HEK293 (cell line): ENCODE results near the gene SPIRE2.

ENCODE experiments used
- CTCF ChIA-PET: fragments of 350-600 bp; formaldehyde crosslinking; extraction: SDS; loops from one replicate; lab custom pipeline; 2021; ENCODE audit warnings: antibody characterized with exemption; lab: Yijun Ruan, JAX
- POLR2A ChIA-PET: fragments of 300-600 bp; formaldehyde crosslinking; extraction: SDS; loops from one replicate; lab custom pipeline; 2020; ENCODE audit warnings: antibody characterized with exemption, inconsistent platforms; lab: Yijun Ruan, JAX
- H3K27ac ChIP-seq: fragments of 200-500 bp; sonication (Bioruptor generic); 2 replicates; pipeline ENCODE4 v1.5.1; 2014; ENCODE audit warnings: low read depth, low read length, control low read depth, inconsistent platforms; ENCODE audit errors: extremely low read depth
- H3K36me3 ChIP-seq, 2 experiments: fragments of 200-500 bp in 1 of 2; sonication (Bioruptor generic) in 1 of 2; 1 replicate in 1 of 2; 2 replicates in 1 of 2; pipeline ENCODE4 v1.5.1; 2014 to 2017; ENCODE audit warnings: inconsistent platforms in 2 of 2, low read length in 2 of 2; ENCODE audit not compliant: control insufficient read depth in 2 of 2, insufficient read depth in 1 of 2
- H3K4me1 ChIP-seq: fragments of 200-500 bp; sonication (Bioruptor generic); 2 replicates; pipeline ENCODE4 v1.5.1; 2014; ENCODE audit warnings: mild to moderate bottlenecking, low read length, inconsistent platforms; ENCODE audit not compliant: control insufficient read depth, insufficient read depth
- H3K4me3 ChIP-seq: 2 replicates; pipeline ENCODE4 v1.5.1; 2011; ENCODE audit warnings: low read depth, mild to moderate bottlenecking, control low read depth, low read length, moderate library complexity
- H3K9me3 ChIP-seq: fragments of 200-500 bp; sonication (Bioruptor generic); 2 replicates; pipeline ENCODE4 v1.5.1; 2014; ENCODE audit warnings: low read depth, low read length, inconsistent platforms; ENCODE audit not compliant: control insufficient read depth, insufficient read depth
- EGR2 ChIP-seq: fragments of 450-650 bp; formaldehyde crosslinking; IDR thresholded peaks from 2 replicates; pipeline ENCODE4 v1.5.1; 2016; ENCODE audit warnings: low read depth, missing biosample characterization, missing genetic modification characterization
- FEZF1 ChIP-seq: fragments of 450-650 bp; formaldehyde crosslinking; IDR thresholded peaks from 2 replicates; pipeline ENCODE4 v1.5.1; 2016; ENCODE audit warnings: missing biosample characterization, missing genetic modification characterization
- GLI4 ChIP-seq: fragments of 450-650 bp; formaldehyde crosslinking; IDR thresholded peaks from 2 replicates; pipeline ENCODE4 v1.5.1; 2016; ENCODE audit warnings: missing biosample characterization, missing genetic modification characterization
- HOXC10 ChIP-seq: sonication (generic); formaldehyde crosslinking; IDR thresholded peaks from 2 replicates; pipeline ENCODE4 v1.8.1; 2023; ENCODE audit warnings: mild to moderate bottlenecking, missing genetic modification reagents
- IKZF3 ChIP-seq: fragments of 450-650 bp; IDR thresholded peaks from 2 replicates; pipeline ENCODE4 v1.5.0; 2018; ENCODE audit warnings: missing biosample characterization, mild to moderate bottlenecking, missing genetic modification characterization, moderate library complexity
- KLF10 ChIP-seq: fragments of 450-650 bp; IDR thresholded peaks from 2 replicates; pipeline ENCODE4 v1.5.1; 2018; ENCODE audit warnings: missing biosample characterization, mild to moderate bottlenecking, missing genetic modification characterization
- REPIN1 ChIP-seq: fragments of 450-650 bp; formaldehyde crosslinking; IDR thresholded peaks from 2 replicates; pipeline ENCODE4 v1.5.1; 2017; ENCODE audit warnings: missing biosample characterization, missing genetic modification characterization, low read depth
- ZIC2 ChIP-seq: fragments of 450-650 bp; formaldehyde crosslinking; IDR thresholded peaks from 2 replicates; pipeline ENCODE4 v1.5.1; 2016; ENCODE audit warnings: missing biosample characterization, missing genetic modification characterization
- ZNF140 ChIP-seq: fragments of 450-650 bp; formaldehyde crosslinking; IDR thresholded peaks from 2 replicates; pipeline ENCODE4 v1.5.1; 2016; ENCODE audit warnings: missing biosample characterization, missing genetic modification characterization
- ZNF174 ChIP-seq: fragments of 450-650 bp; formaldehyde crosslinking; IDR thresholded peaks from 2 replicates; pipeline ENCODE4 v1.5.0; 2017; ENCODE audit warnings: missing biosample characterization, mild to moderate bottlenecking, missing genetic modification characterization
- ZNF175 ChIP-seq: fragments of 450-650 bp; formaldehyde crosslinking; IDR thresholded peaks from 2 replicates; pipeline ENCODE4 v1.5.1; 2016; ENCODE audit warnings: missing biosample characterization, missing genetic modification characterization
- ZNF184 ChIP-seq: fragments of 450-650 bp; IDR thresholded peaks from 2 replicates; pipeline ENCODE4 v1.5.1; 2018; ENCODE audit warnings: missing biosample characterization, mild to moderate bottlenecking, missing genetic modification characterization
- ZNF202 ChIP-seq: fragments of 450-650 bp; formaldehyde crosslinking; IDR thresholded peaks from 2 replicates; pipeline ENCODE4 v1.5.1; 2016; ENCODE audit warnings: missing biosample characterization, missing genetic modification characterization, borderline replicate concordance
- ZNF23 ChIP-seq: fragments of 450-650 bp; formaldehyde crosslinking; IDR thresholded peaks from 2 replicates; pipeline ENCODE4 v1.5.1; 2016; ENCODE audit warnings: missing biosample characterization, missing genetic modification characterization, borderline replicate concordance
- ZNF274 ChIP-seq, 2 experiments: fragments of 200-500 bp in 1 of 2; fragments of 450-650 bp in 1 of 2; sonication (Bioruptor generic) in 1 of 2; formaldehyde crosslinking in 1 of 2; IDR thresholded peaks; 2 replicates each; pipeline versions ENCODE4 v1.5.1 to v1.6.1; 2014 to 2016; ENCODE audit warnings: borderline replicate concordance in 1 of 2, inconsistent platforms in 1 of 2, low read length in 1 of 2, missing biosample characterization in 1 of 2, missing genetic modification characterization in 1 of 2
- ZNF292 ChIP-seq: fragments of 450-650 bp; formaldehyde crosslinking; IDR thresholded peaks from 2 replicates; pipeline ENCODE4 v1.5.1; 2016; ENCODE audit warnings: low read depth, missing biosample characterization, missing genetic modification characterization, borderline replicate concordance
- ZNF423 ChIP-seq: fragments of 450-650 bp; formaldehyde crosslinking; IDR thresholded peaks from 2 replicates; pipeline ENCODE4 v1.5.1; 2016; ENCODE audit warnings: missing biosample characterization, missing genetic modification characterization
- ZNF48 ChIP-seq: fragments of 450-650 bp; formaldehyde crosslinking; IDR thresholded peaks from 2 replicates; pipeline ENCODE4 v1.5.1; 2016; ENCODE audit warnings: missing biosample characterization, missing genetic modification characterization
- ZNF558 ChIP-seq: fragments of 450-650 bp; formaldehyde crosslinking; IDR thresholded peaks from 2 replicates; pipeline ENCODE4 v1.5.1; 2016; ENCODE audit warnings: missing biosample characterization, missing genetic modification characterization
- ZNF571 ChIP-seq: fragments of 450-650 bp; formaldehyde crosslinking; IDR thresholded peaks from 2 replicates; pipeline ENCODE4 v1.5.0; 2017; ENCODE audit warnings: missing biosample characterization, missing genetic modification characterization
- ZNF621 ChIP-seq: fragments of 450-650 bp; formaldehyde crosslinking; IDR thresholded peaks from 2 replicates; pipeline ENCODE4 v1.5.1; 2017; ENCODE audit warnings: missing biosample characterization, missing genetic modification characterization
- ZNF76 ChIP-seq: fragments of 450-650 bp; formaldehyde crosslinking; IDR thresholded peaks from 2 replicates; pipeline ENCODE4; 2016; ENCODE audit warnings: low read depth, missing biosample characterization, missing genetic modification characterization, borderline replicate concordance
- ZNF776 ChIP-seq: fragments of 450-650 bp; formaldehyde crosslinking; IDR thresholded peaks from 2 replicates; pipeline ENCODE4 v1.5.0; 2017; ENCODE audit warnings: missing biosample characterization, missing genetic modification characterization, borderline replicate concordance
- ZNF830 ChIP-seq: fragments of 450-650 bp; IDR thresholded peaks from 2 replicates; pipeline ENCODE4 v1.5.0; 2018; ENCODE audit warnings: missing biosample characterization, missing genetic modification characterization, low read depth, mild to moderate bottlenecking, moderate library complexity
- TF ChIP-seq, protein P1 (sequence below): fragments of 450-650 bp; formaldehyde crosslinking; IDR thresholded peaks from 2 replicates; pipeline ENCODE4 v1.5.1; 2016; ENCODE audit warnings: missing biosample characterization, missing genetic modification characterization, borderline replicate concordance
- TF ChIP-seq, protein P2 (sequence below): fragments of 450-650 bp; formaldehyde crosslinking; IDR thresholded peaks from 2 replicates; pipeline ENCODE4 v1.5.1; 2017; ENCODE audit warnings: missing biosample characterization, missing genetic modification characterization
- TF ChIP-seq, protein P3 (sequence below): fragments of 450-650 bp; formaldehyde crosslinking; IDR thresholded peaks from 2 replicates; pipeline ENCODE4 v1.5.1; 2017; ENCODE audit warnings: missing biosample characterization, missing genetic modification characterization

SPIRE2 gene

DNA sequence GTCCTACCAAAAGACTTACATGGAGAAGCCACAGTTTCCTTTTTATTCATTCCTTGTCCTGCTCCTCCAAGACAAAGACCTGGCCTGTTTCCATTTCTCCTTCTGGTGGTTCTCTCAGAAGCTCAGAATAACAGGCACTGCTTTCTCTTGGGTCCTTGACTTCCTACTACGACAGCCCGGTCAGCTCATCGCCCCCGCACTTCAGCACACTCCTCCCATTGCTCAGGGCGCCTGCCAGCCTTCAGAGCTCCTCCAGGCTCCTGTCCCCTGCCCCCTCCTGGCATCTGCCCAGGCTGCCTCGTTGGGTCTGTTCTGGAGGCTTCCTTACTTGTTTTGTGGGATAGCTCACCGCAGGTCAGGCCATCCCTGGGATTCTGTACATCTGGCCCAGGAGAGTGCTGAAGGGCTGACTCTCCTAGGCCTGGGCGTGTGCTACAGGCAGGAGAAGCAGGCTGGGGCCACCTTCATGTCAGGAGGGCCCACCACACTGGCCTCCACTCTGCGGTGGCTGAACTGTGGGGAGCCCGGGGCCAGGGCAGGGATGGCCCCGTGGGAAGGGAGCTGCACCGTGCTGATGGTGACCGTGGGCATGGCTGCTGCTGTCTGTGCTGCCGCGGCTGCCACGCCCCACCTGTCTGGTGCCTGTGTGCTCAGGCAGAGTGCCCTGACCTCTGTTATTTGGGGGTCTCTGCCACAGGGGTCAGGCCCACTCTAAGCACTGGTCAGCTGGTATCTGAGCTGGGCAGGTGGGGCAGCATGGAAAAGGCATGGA lies 62.8 kb downstream of the SPIRE2 start:
- H3K27ac ChIP-seq: no peak overlapping the region
- CTCF ChIA-PET: no interaction called here
- no peaks in the 10 kb centered on the region for H3K4me1 ChIP-seq
- TF ChIP-seq ZNF423: no peak
- no peak for TF ChIP-seq ZNF571
- TF ChIP-seq, protein P1, sequence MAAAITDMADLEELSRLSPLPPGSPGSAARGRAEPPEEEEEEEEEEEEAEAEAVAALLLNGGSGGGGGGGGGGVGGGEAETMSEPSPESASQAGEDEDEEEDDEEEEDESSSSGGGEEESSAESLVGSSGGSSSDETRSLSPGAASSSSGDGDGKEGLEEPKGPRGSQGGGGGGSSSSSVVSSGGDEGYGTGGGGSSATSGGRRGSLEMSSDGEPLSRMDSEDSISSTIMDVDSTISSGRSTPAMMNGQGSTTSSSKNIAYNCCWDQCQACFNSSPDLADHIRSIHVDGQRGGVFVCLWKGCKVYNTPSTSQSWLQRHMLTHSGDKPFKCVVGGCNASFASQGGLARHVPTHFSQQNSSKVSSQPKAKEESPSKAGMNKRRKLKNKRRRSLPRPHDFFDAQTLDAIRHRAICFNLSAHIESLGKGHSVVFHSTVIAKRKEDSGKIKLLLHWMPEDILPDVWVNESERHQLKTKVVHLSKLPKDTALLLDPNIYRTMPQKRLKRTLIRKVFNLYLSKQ: no peak
- no peak for TF ChIP-seq ZNF48 (tag by site-specific recombination)
- TF ChIP-seq ZNF184 (tag by site-specific recombination): no peak
- TF ChIP-seq ZNF621 (tag by site-specific recombination): no peak
- TF ChIP-seq KLF10 (tag by site-specific recombination): no peak
- TF ChIP-seq ZNF776: no peak
- TF ChIP-seq ZNF23: no peak
- no peak for TF ChIP-seq REPIN1 (tag by site-specific recombination)
- TF ChIP-seq ZNF202 (tag by site-specific recombination): no peak
- TF ChIP-seq ZNF558 (tag by site-specific recombination): no peak
- no peak for TF ChIP-seq ZNF140
- no peak for TF ChIP-seq ZNF830 (tag by site-specific recombination)
- H3K9me3 ChIP-seq: no peaks in the 10 kb centered on the region
- no peak overlapping the region for H3K4me3 ChIP-seq
- peaks cover 17 to 83% of the 10 kb centered on the region in 2 experiments; a peak in 2 of 3 replicates for H3K36me3 ChIP-seq
- POLR2A ChIA-PET: interaction anchor here (0.6 to 1.8 kb wide), 2 partner anchors 18 to 62 kb away, joined by 3 to 5 read pairs; partner anchors contain the start of gene TCF25

DNA sequence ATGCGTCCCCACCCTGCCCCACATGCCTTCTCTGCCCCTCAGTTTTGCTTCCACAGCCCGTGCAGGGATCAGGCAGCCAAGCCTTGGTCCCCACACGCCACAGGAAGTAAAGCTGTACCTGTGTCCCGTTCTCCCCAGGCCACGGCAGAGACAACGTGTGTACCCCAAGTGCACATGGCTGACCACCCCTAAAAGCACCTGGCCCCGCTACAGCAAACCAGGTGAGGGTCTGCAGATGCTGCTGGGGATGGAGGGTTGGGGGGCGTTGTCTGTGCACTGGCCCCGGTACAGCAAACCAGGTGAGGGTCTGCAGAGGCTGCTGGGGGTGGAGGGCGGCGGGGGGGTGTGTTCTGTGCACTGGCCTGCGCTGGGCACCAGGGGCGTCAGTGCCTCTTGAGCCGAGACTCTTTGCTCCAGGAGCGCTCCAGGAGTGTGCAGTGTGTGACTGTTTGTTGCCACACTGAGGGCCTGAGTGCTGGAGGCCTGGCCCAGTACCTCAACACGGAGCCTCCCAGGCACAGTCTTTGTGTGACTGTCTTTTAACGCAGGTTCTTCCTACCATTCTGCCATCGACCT lies 63.9 kb downstream of the SPIRE2 start:
- TF ChIP-seq, protein P2, sequence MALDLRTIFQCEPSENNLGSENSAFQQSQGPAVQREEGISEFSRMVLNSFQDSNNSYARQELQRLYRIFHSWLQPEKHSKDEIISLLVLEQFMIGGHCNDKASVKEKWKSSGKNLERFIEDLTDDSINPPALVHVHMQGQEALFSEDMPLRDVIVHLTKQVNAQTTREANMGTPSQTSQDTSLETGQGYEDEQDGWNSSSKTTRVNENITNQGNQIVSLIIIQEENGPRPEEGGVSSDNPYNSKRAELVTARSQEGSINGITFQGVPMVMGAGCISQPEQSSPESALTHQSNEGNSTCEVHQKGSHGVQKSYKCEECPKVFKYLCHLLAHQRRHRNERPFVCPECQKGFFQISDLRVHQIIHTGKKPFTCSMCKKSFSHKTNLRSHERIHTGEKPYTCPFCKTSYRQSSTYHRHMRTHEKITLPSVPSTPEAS: no peak
- TF ChIP-seq ZNF174 (tag by site-specific recombination) (no peak), HOXC10 (no peak), FEZF1 (tag by site-specific recombination) (no peak), ZIC2 (tag by site-specific recombination) (no peak), IKZF3 (tag by site-specific recombination) (no peak), ZNF175 (tag by site-specific recombination) (no peak), EGR2 (tag by site-specific recombination) (no peak), ZNF274 (IDR thresholded peaks at IDR 0.05; ENCODE audit: low read length) (no peak), ZNF274 (tag by site-specific recombination; IDR thresholded peaks at IDR 0.05; ENCODE audit: borderline replicate concordance) (no peak), ZNF76 (tag by site-specific recombination) (no peak), ZNF292 (tag by site-specific recombination) (no peak), GLI4 (tag by site-specific recombination) (no peak)
- TF ChIP-seq, protein P1: no peak
- TF ChIP-seq, protein P3, sequence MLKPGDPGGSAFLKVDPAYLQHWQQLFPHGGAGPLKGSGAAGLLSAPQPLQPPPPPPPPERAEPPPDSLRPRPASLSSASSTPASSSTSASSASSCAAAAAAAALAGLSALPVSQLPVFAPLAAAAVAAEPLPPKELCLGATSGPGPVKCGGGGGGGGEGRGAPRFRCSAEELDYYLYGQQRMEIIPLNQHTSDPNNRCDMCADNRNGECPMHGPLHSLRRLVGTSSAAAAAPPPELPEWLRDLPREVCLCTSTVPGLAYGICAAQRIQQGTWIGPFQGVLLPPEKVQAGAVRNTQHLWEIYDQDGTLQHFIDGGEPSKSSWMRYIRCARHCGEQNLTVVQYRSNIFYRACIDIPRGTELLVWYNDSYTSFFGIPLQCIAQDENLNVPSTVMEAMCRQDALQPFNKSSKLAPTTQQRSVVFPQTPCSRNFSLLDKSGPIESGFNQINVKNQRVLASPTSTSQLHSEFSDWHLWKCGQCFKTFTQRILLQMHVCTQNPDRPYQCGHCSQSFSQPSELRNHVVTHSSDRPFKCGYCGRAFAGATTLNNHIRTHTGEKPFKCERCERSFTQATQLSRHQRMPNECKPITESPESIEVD (tag by site-specific recombination): no peak
- TF ChIP-seq, all 188 proteins: peak for 0
- ChIA-PET CTCF (interaction anchor here (1.2 kb wide), 1 partner anchor 18 kb away, joined by 3 read pairs; no protein-coding TSS in a partner anchor), POLR2A (interaction anchor here (0.6 kb wide), 1 partner anchor 63 kb away, joined by 3 read pairs; no protein-coding TSS in a partner anchor)
- Histone ChIP-seq H3K27ac (no peak overlapping the region), H3K4me3 (no peak overlapping the region), H3K36me3 (peaks cover 18 to 84% of the 10 kb centered on the region in 2 experiments; a peak in 2 of 3 replicates), H3K9me3 (no peaks in the 10 kb centered on the region), H3K4me1 (no peaks in the 10 kb centered on the region)
